ENCODE results near the gene NFIX.
"Not testable (repeated sequence)": the region's sequence is repeated elsewhere in the genome, so short reads cannot be mapped to it uniquely, and the experiment has no call there.

NFIX gene

GRCh38 chr19:12994701-12995595 is at the start of gene NFIX:
Gene NFIX (plus strand): TSS chr19:12995475. CDS start chr19:12995838, 363 bp downstream.
- DNase-seq = no peak

DNA sequence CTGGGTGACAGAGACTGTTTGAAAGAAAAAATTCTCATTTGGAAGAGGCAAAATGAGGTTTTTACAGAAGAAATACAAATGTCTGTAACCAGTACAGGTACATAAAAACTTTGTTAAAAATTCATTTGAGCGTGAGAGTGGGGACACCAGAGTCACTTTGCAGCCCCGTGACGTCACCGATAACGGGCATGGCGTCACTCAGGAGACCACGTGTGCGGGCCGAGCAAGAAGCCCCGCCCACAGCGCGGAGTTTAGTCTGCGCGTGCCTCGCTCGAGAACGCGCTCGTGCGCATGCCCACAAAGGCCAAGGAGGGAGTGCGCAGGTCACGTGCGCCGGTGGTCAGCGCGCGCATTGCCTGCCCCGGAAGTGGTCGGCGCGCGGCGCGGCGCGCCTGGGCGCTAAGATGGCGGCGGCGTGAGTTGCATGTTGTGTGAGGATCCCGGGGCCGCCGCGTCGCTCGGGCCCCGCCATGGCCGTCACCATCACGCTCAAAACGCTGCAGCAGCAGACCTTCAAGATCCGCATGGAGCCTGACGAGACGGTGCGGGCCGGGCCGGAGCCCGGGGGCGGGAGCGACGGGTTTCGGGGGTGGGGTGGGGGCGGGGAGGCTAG is 49.7 kb upstream of the NFIX start, which contains the start of gene RAD23A:
RAD23A (plus strand) TSS at position 384 of the 613 bp plus-strand sequence; CDS start at position 471, 87 bp downstream.
- peak; percentile 58 for DNase-seq

GRCh38 chr19:12946092-12946721 is 49.1 kb upstream of the NFIX start:
- DNase-seq = no peak

- no peak for DNase-seq
Measured at GRCh38 chr19:12946731-12947496, 48.4 kb upstream of the NFIX start.

- no peak for DNase-seq
Measured at GRCh38 chr19:12947702-12948611, 47.3 kb upstream of the NFIX start.

DNA sequence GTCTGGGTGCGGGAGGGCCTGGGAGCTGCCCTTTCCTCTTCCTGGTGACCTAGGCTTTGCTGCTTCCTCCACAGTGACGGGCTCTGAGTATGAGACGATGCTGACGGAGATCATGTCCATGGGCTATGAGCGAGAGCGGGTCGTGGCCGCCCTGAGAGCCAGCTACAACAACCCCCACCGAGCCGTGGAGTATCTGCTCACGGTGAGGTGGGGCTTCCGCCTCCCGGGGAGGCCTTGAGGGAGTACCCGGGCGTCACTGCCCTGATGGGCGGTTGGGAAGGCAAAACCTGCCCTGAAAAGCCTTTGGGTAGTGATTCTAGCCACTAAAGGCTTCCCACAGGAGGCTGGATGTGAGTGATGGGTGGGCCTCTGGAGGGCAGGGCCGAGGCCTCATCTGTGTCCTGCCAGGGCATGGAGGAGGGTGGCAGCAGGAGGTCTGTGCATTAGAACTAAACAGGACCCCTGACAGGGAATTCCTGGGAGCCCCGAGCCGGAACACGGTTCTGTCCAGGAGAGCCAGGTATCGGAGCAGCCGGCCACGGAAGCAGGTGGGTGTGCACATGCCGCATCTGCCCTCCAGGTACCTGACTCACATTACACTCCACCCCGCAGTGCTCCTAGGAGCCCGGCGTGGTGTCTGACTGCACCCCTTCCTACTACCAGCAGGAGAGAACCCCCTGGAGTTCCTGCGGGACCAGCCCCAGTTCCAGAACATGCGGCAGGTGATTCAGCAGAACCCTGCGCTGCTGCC is 46.5 kb upstream of the NFIX start:
- DNase-seq = no peak

- no peak for DNase-seq
Measured at GRCh38 chr19:12949363-12950283, 45.7 kb upstream of the NFIX start.

GRCh38 chr19:12952050-12952449 is 43.2 kb upstream of the NFIX start:
- not testable (repeated sequence) for DNase-seq

GRCh38 chr19:12952488-12953137 is 42.7 kb upstream of the NFIX start:
- no peak for DNase-seq

DNA sequence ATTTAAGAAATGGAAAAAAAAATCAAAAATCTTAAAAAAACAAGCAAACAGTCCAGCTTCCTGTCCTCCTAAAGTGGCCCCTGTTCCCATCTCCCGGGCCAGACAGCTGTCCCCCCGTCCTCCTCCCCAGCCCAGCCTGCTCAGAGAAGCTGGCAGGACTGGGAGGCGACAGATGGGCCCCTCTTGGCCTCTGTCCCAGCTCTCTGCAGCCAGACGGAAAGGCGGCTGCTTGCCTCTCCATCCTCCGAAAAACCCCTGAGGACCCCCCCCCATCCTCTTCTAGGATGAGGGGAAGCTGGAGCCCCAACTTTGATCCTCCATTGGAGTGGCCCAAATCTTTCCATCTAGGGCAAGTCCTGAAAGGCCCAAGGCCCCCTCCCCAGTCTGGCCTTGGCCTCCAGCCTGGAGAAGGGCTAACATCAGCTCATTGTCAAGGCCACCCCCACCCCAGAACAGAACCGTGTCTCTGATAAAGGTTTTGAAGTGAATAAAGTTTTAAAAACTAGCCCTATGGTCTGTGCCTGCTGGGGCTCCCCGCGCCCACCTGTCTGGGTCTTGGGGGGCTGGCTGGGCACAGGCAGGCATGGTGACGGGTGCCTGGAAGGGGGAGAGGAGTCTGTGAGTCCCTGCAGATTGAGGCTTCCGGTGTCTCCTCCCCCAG is 42.0 kb upstream of the NFIX start:
- DNase-seq = no peak

DNA sequence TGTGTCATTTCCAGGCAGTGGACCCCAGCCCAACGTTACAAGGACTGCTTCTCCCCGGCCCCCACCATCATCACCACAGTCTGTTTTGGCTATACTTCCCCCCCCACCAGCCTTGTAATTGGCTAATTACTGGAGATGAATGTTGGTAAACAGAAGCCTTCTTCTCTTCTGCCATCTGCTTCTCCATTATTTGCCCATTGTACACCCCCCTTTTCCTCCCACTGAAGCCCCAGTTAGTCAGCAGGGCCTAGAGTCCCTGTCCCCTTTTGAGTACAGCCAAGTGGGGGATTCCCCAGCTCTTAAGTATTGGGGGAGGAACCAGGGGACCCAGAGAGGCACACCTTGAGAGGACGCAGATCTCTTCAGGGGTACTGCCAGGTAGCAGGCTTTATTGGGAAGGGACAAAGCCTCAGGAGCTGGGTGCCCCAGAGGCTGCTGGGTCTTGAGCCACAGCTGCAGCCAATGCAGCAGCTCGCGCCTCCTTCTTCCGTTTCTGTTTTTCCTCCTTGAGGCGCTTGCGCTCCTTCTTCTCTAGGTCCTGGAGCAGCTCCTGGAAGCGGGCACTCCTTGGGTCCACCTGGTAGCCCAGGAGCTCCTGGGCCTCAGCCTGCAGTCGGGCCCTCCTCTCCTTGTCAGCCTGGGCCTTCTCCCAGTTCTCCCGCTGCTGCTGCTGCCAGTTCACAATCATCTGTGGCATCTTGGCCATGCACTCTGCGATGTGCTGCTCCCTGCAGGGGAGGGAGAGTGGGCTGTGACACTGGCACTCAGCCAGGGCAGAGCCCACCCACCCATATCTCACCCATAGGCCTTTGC is 41.3 kb upstream of the NFIX start:
- no peak for DNase-seq

DNA sequence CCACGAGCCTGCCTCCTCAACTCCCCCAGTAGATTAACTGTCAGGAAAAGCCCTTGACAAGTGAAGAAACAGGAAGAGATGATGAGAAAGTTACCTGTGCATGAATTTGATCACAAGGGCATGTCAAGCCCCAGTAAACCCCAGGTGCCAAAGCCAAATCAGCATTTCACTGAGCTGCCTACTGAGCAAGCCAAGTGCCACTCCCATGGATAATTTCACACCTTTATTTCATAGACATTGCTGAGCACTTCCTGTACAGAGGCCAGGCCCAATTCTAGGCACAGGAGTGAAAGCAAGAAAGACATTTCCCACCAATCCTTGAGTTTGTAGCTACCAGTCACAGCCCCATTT is 40.7 kb upstream of the NFIX start:
- DNase-seq = no peak

- DNase-seq = not testable (repeated sequence)
Measured at GRCh38 chr19:12955575-12955974, 39.7 kb upstream of the NFIX start.

- DNase-seq = no peak
Measured at GRCh38 chr19:12955996-12956395, 39.3 kb upstream of the NFIX start.

GRCh38 chr19:12956446-12957388 is 38.6 kb upstream of the NFIX start, which contains the start of gene GADD45GIP1:
Gene GADD45GIP1 (minus strand): TSS chr19:12957223. CDS start chr19:12957212, 11 bp downstream.
- DNase-seq = peak; percentile 24

DNA sequence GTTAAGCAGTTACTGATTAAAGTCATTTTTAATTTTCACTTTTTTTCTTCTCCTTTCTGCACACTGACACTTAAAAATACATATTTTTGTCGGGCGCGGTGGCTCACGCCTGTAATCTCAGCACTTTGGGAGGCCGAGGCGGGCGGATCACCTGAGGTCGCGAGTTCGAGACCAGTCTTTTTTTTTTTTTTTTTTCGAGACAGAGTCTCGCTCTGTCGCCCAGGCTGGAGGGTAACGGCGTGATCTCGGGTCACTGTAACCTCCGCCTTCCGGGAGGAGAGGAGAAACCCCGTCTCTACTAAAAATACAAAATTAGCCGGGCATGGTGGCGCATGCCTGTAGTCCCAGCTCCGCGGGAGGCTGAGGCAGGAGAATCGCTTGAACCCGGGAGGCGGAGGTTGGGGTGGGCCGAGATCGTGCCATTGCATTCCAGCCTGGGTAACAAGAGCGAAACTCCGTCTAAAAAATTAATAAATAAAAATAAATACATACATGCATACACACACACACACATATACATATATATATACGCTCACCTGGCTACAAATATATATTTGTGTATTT is 37.8 kb upstream of the NFIX start:
- not testable (repeated sequence) for DNase-seq
